Measurements from ENCODE around the gene MAN1A1.

MAN1A1 gene

GRCh38 chr6:119133400-119133799, 216.2 kb downstream of the MAN1A1 start:
- FAIRE-seq, result no peak

- FAIRE-seq, result no peak
These were observed 217.1 kb downstream of the MAN1A1 start for GRCh38 chr6:119132261-119132981.

GRCh38 chr6:119129968-119130484, 219.5 kb downstream of the MAN1A1 start:
- no peak for FAIRE-seq

- FAIRE-seq, result peak; percentile 71
These were observed 220.2 kb downstream of the MAN1A1 start for GRCh38 chr6:119129148-119129967.

- FAIRE-seq, result no peak
These were observed 221.2 kb downstream of the MAN1A1 start for GRCh38 chr6:119128252-119128912.

GRCh38 chr6:119127627-119128026, 221.9 kb downstream of the MAN1A1 start:
- no peak for FAIRE-seq

Data from G401.6 (cell line).